ENCODE results near the gene PNPO.

Gene PNPO

GRCh38 chr17:47953909-47954308, 12.5 kb downstream of the PNPO start:
- Mint-ChIP-seq H3K27ac (no peak overlapping the region), H3K27me3 (no peaks in the 10 kb centered on the region), H3K4me3 (no peak overlapping the region), H3K4me1 (peaks cover 14% of the 10 kb centered on the region), H3K36me3 (peaks cover 24% of the 10 kb centered on the region), H3K9me3 (no peaks in the 10 kb centered on the region)
- ATAC-seq: no peak

GRCh38 chr17:47955497-47956461, 14.4 kb downstream of the PNPO start:
- H3K4me1 Mint-ChIP-seq: no peaks in the 10 kb centered on the region
- H3K27ac Mint-ChIP-seq: no peak overlapping the region

DNA sequence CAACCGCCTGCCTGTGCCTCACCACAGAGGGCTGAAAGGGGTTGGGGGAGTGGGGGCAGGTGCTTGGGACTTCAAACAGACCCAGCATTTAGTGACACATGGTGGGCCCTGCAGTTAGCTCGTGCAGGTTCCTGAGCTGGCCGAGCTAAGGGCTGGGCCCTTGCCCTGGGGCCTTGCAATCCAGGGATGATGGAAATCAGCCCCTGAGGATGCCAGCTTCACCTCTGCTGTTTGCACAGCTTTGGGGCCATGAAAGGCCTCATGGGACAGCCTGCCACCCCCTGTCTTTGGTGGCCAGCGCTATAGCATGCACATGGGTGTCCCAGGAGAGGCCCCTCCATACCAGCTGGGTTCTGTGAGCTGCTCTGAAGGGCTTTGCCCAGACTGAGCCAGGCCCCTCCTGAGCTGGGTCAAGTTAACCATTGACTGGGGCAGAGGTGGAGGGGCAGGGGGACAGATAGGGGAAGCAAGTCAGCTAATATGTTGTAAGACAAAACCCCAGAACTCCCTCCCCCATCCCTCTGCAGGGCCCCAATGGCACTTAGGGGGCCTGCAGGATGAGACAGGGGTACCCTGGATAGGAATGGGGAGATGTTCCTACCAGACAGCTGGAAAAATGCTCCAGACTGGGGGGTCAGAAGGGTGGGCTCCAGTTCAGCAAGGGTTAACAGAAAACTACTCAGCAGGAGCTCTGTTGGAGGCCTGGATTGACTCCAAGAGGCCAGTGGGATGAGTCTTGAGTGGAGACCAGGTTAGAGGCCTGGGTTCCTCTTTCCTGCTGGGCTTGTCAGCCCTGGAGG, 15.6 kb downstream of the PNPO start:
- Mint-ChIP-seq H3K36me3 (peaks cover 19% of the 10 kb centered on the region), H3K27me3 (no peaks in the 10 kb centered on the region), H3K27ac (no peak overlapping the region), H3K4me3 (no peak overlapping the region), H3K4me1 (no peaks in the 10 kb centered on the region), H3K9me3 (no peaks in the 10 kb centered on the region)
- no peak for ATAC-seq

More at GRCh38 chr17:47955497-47956461, 14.4 kb downstream of the PNPO start:
- H3K4me3 Mint-ChIP-seq: no peak overlapping the region
- no peaks in the 10 kb centered on the region for H3K9me3 Mint-ChIP-seq
- no peak for ATAC-seq
- peaks cover 19% of the 10 kb centered on the region for H3K36me3 Mint-ChIP-seq
- H3K27me3 Mint-ChIP-seq: no peaks in the 10 kb centered on the region

GRCh38 chr17:47957591-47958490, 16.5 kb downstream of the PNPO start, which contains the start of gene PRR15L:
Gene PRR15L, minus strand, starts transcription at chr17:47957883. Its CDS starts 4,649 bp downstream, at chr17:47953234.
- Mint-ChIP-seq H3K4me1 (no peaks in the 10 kb centered on the region), H3K27ac (no peak within 1 kb of the TSS), H3K27me3 (no peaks in the 10 kb centered on the region), H3K9me3 (no peaks in the 10 kb centered on the region), H3K36me3 (peaks cover 12% of the 10 kb centered on the region), H3K4me3 (no peak within 1 kb of the TSS)
- no peak for ATAC-seq

- H3K27ac Mint-ChIP-seq: no peak overlapping the region
Measured at GRCh38 chr17:47959825-47960655, 18.7 kb downstream of the PNPO start.

DNA sequence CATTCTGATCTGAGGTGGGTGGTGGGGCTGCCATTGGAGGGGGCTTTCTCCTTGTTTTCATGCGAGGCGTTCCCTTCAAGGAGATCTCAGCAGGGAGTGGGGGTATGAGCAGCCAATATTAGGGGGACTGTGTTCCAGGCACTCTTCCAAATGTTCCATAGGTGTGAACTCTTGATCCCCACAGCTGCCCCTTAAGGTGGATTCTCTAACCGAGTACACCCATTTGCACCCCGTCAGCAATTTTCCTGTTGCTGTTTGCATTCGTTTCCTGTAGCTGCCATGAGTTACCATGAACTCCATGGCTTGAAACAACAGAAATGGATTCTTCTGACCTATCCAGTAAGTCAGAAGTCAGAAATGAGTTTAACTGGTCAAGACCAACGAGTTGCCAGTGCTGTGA, 20.0 kb downstream of the PNPO start:
- H3K9me3 Mint-ChIP-seq: no peaks in the 10 kb centered on the region
- H3K4me1 Mint-ChIP-seq: no peaks in the 10 kb centered on the region
- no peak overlapping the region for H3K27ac Mint-ChIP-seq
- no peak overlapping the region for H3K4me3 Mint-ChIP-seq
- H3K27me3 Mint-ChIP-seq: no peaks in the 10 kb centered on the region
- no peak for ATAC-seq
- no peaks in the 10 kb centered on the region for H3K36me3 Mint-ChIP-seq

More at GRCh38 chr17:47959825-47960655, 18.7 kb downstream of the PNPO start:
- H3K4me3 Mint-ChIP-seq: no peak overlapping the region
- no peaks in the 10 kb centered on the region for H3K36me3 Mint-ChIP-seq
- no peaks in the 10 kb centered on the region for H3K27me3 Mint-ChIP-seq
- no peak for ATAC-seq
- no peaks in the 10 kb centered on the region for H3K4me1 Mint-ChIP-seq
- H3K9me3 Mint-ChIP-seq: no peaks in the 10 kb centered on the region

- no peak for ATAC-seq
- H3K36me3 Mint-ChIP-seq: no peaks in the 10 kb centered on the region
- H3K4me3 Mint-ChIP-seq: no peak overlapping the region
- H3K9me3 Mint-ChIP-seq: no peaks in the 10 kb centered on the region
- no peaks in the 10 kb centered on the region for H3K4me1 Mint-ChIP-seq
- no peaks in the 10 kb centered on the region for H3K27me3 Mint-ChIP-seq
- H3K27ac Mint-ChIP-seq: no peak overlapping the region
Measured at GRCh38 chr17:47962901-47963300, 21.5 kb downstream of the PNPO start.

DNA sequence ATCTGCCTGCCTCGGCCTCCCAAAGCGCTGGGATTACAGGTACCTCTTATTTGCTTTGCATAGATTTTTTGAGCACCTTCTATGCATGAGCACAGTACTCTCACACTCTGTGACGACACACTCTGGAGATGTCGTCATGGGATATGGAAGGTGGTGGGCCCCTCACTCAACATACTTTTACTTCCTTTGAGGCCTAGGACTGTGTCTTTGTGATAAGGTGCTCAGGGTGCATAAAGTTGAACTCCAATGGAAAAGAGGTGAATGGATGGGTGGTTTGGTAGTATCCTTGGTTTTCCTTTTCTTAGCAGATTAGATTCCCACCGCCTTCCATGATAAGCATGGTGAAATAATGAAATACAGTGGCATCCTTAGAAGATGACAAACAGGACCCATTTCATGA, 23.5 kb downstream of the PNPO start:
- Mint-ChIP-seq H3K9me3 (no peaks in the 10 kb centered on the region), H3K27me3 (no peaks in the 10 kb centered on the region), H3K27ac (no peak overlapping the region), H3K4me1 (peaks cover 4% of the 10 kb centered on the region), H3K4me3 (no peak overlapping the region), H3K36me3 (no peaks in the 10 kb centered on the region)
- no peak for ATAC-seq

- peaks cover 12% of the 10 kb centered on the region for H3K4me1 Mint-ChIP-seq
- no peak overlapping the region for H3K4me3 Mint-ChIP-seq
- no peak overlapping the region for H3K27ac Mint-ChIP-seq
- H3K27me3 Mint-ChIP-seq: no peaks in the 10 kb centered on the region
- H3K9me3 Mint-ChIP-seq: no peaks in the 10 kb centered on the region
- no peak for ATAC-seq
- no peaks in the 10 kb centered on the region for H3K36me3 Mint-ChIP-seq
Measured at GRCh38 chr17:47966079-47966519, 24.7 kb downstream of the PNPO start.

- Mint-ChIP-seq H3K36me3 (no peaks in the 10 kb centered on the region), H3K4me3 (no peak overlapping the region), H3K27me3 (no peaks in the 10 kb centered on the region), H3K9me3 (no peaks in the 10 kb centered on the region), H3K27ac (no peak overlapping the region), H3K4me1 (peaks cover 12% of the 10 kb centered on the region)
- ATAC-seq: no peak
Measured at GRCh38 chr17:47967607-47968252, 26.4 kb downstream of the PNPO start.

- peaks cover 12% of the 10 kb centered on the region for H3K4me1 Mint-ChIP-seq
- no peak for ATAC-seq
- no peak overlapping the region for H3K27ac Mint-ChIP-seq
- H3K27me3 Mint-ChIP-seq: no peaks in the 10 kb centered on the region
- H3K4me3 Mint-ChIP-seq: no peak overlapping the region
- no peaks in the 10 kb centered on the region for H3K9me3 Mint-ChIP-seq
- H3K36me3 Mint-ChIP-seq: peaks cover 4% of the 10 kb centered on the region
Measured at GRCh38 chr17:47968836-47969235, 27.5 kb downstream of the PNPO start.

DNA sequence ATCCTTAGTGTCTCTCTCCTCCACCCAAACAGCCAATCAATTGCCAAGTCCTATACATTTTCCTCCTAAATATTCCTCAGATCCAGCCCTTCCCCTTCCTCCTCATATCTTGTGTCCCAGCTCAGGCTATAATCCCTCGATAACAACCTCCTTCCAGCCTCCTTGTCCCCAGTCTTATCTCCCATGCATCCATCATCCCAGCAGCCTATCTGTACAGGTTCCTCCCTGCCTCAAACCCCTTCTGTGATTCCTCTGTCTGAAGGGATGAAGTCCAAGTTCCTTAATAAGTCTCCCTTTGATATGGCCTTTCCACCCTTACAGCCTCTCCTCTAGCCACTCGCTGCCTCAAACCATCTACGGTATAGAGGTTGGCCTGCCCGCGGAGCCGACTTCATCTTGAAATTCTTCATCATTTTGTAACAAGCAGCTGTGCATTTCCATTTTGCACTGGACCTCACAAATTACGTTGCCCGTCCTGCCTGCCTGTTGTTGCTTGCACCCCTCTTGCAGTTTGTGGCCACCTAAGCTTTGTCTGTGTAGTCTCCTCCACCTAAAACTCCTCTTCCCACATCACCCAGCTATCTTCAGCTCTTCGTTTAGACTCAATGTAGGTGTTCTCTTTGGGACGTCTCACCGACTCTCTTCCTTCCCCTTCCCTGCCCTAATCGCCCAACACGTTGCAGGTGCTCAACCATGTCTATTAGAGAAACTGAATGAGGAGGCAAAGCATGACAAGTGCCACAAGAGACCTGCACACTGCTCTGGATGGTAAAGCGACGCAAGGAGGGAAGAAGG, 28.8 kb downstream of the PNPO start:
- Mint-ChIP-seq H3K36me3 (peaks cover 13% of the 10 kb centered on the region), H3K4me1 (peaks cover 12% of the 10 kb centered on the region), H3K27me3 (no peaks in the 10 kb centered on the region), H3K4me3 (peak overlapping the region; percentile 81), H3K9me3 (no peaks in the 10 kb centered on the region), H3K27ac (peak overlapping the region; percentile 77)
- ATAC-seq: no peak
